Neuronal stem cell (in vitro differentiated cells): ENCODE data around the gene ZNF302.

ENCODE experiments used
- DNase-seq: peaks from one replicate; pipeline ENCODE4 v3.0.0-alpha.2; 2013; ENCODE audit warnings: low spot score
- H2AFZ ChIP-seq: one replicate; pipeline ENCODE4 v1.6.1; 2013; ENCODE audit warnings: mild to moderate bottlenecking, low read length, inconsistent platforms
- H2AK5ac ChIP-seq: 2 replicates; pipeline ENCODE4 v1.6.1; 2013; ENCODE audit warnings: low read depth, mild to moderate bottlenecking, inconsistent platforms, low read length, moderate library complexity, mixed read lengths
- H2BK120ac ChIP-seq: 2 replicates; pipeline ENCODE4 v1.6.1; 2013; ENCODE audit warnings: low read depth, mild to moderate bottlenecking, inconsistent platforms, low read length, moderate library complexity, mixed read lengths
- H2BK12ac ChIP-seq: one replicate; pipeline ENCODE4 v1.6.1; 2013; ENCODE audit warnings: low read length, inconsistent platforms
- H2BK15ac ChIP-seq: 2 replicates; pipeline ENCODE4 v1.6.1; 2013; ENCODE audit warnings: mild to moderate bottlenecking, low read length, inconsistent platforms, mixed read lengths
- H2BK5ac ChIP-seq: one replicate; pipeline ENCODE4 v1.6.1; 2013; ENCODE audit warnings: inconsistent platforms, mild to moderate bottlenecking, low read length, moderate library complexity
- H3K14ac ChIP-seq: one replicate; pipeline ENCODE4 v1.6.1; 2013; ENCODE audit warnings: low read length, inconsistent platforms
- H3K18ac ChIP-seq: 2 replicates; pipeline ENCODE4 v1.6.1; 2013; ENCODE audit warnings: low read length, inconsistent platforms
- H3K23ac ChIP-seq: 2 replicates; pipeline ENCODE4 v1.6.1; 2013; ENCODE audit warnings: low read depth, mild to moderate bottlenecking, mixed read lengths, low read length, inconsistent platforms; ENCODE audit not compliant: poor library complexity
- H3K27ac ChIP-seq: replicated peaks from 3 replicates; pipeline ENCODE4 v1.5.1; 2013; ENCODE audit warnings: low read length, inconsistent platforms
- H3K27me3 ChIP-seq, 3 experiments: 2 replicates each; pipeline ENCODE4 v1.6.1; 2013; ENCODE audit warnings: low read length in 3 of 3, mild to moderate bottlenecking in 2 of 3, inconsistent platforms in 1 of 3, low read depth in 1 of 3, mixed read lengths in 1 of 3, moderate library complexity in 1 of 3; ENCODE audit not compliant: control insufficient read depth in 3 of 3, insufficient read depth in 3 of 3
- H3K36me3 ChIP-seq, 2 donors: replicated peaks in 1 of 2; 2 replicates each; pipeline ENCODE4 v1.6.1; 2013; ENCODE audit warnings: low read length in 2 of 2; ENCODE audit not compliant: control insufficient read depth in 2 of 2, insufficient read depth in 2 of 2
- H3K4ac ChIP-seq: 2 replicates; pipeline ENCODE4 v1.6.1; 2013; ENCODE audit warnings: inconsistent platforms, mild to moderate bottlenecking, low read length, moderate library complexity
- H3K4me1 ChIP-seq, 2 donors: 1 replicate in 1 of 2; 2 replicates in 1 of 2; pipeline ENCODE4 v1.6.1; 2013; ENCODE audit warnings: low read length in 2 of 2, low read depth in 1 of 2; ENCODE audit not compliant: control insufficient read depth in 2 of 2, insufficient read depth in 1 of 2
- H3K4me2 ChIP-seq: one replicate; pipeline ENCODE4 v1.6.1; 2013; ENCODE audit warnings: mild to moderate bottlenecking, low read length, inconsistent platforms; ENCODE audit not compliant: insufficient read depth, poor library complexity, severe bottlenecking
- H3K4me3 ChIP-seq, 2 donors: 2 replicates each; pipeline ENCODE4 v1.5.1; 2013; ENCODE audit warnings: low read length in 2 of 2, mild to moderate bottlenecking in 2 of 2, inconsistent platforms in 1 of 2, moderate library complexity in 1 of 2
- H3K79me1 ChIP-seq: one replicate; pipeline ENCODE4 v1.6.1; 2013; ENCODE audit warnings: low read depth, mild to moderate bottlenecking, inconsistent platforms, low read length, moderate library complexity
- H3K9ac ChIP-seq: one replicate; pipeline ENCODE4 v1.6.1; 2013; ENCODE audit warnings: mild to moderate bottlenecking, low read depth, low read length, inconsistent platforms; ENCODE audit not compliant: poor library complexity
- H3K9me3 ChIP-seq, 2 donors: replicated peaks in 1 of 2; 2 replicates each; pipeline versions ENCODE3 to v1.6.1; 2013; ENCODE audit warnings: low read length in 2 of 2, mild to moderate bottlenecking in 2 of 2, inconsistent platforms in 1 of 2, low read depth in 1 of 2, mixed read lengths in 1 of 2, moderate library complexity in 1 of 2; ENCODE audit not compliant: control insufficient read depth in 2 of 2, insufficient read depth in 1 of 2
- H4K8ac ChIP-seq: one replicate; pipeline ENCODE4 v1.6.1; 2013; ENCODE audit warnings: low read depth, mild to moderate bottlenecking, inconsistent platforms, low read length, moderate library complexity
- H4K91ac ChIP-seq: one replicate; pipeline ENCODE4 v1.6.1; 2013; ENCODE audit warnings: low read length, low read depth, mild to moderate bottlenecking, inconsistent platforms; ENCODE audit not compliant: poor library complexity
- WGBS, 2 donors: extraction: QIAGEN DNeasy Blood & Tissue Kit; methylation state at CpG; one replicate each; pipeline ENCODE4 v1.1.7; 2013; ENCODE audit warnings: missing lambda C conversion rate in 2 of 2, mixed read lengths in 1 of 2; ENCODE audit not compliant: insufficient read length in 2 of 2, insufficient replicate concordance in 1 of 2; ENCODE audit errors: extremely low coverage in 2 of 2; 5-methylcytosine and 5-hydroxymethylcytosine counted together

ZNF302 gene

GRCh38 chr19:34711890-34712289, 34.4 kb downstream of the ZNF302 start:
- Histone ChIP-seq H2BK12ac (no peak overlapping the region), H2BK5ac (no peak overlapping the region), H3K4me3 (no peak overlapping the region), H3K27ac (no peak overlapping the region), H3K4me1 (no peaks in the 10 kb centered on the region), H2AK5ac (no peak overlapping the region), H3K9ac (no peak overlapping the region), H4K91ac (no peak overlapping the region), H3K14ac (no peak overlapping the region), H3K9me3 (peaks cover 9 to 27% of the 10 kb centered on the region in 2 donors), H2BK15ac (no peak overlapping the region), H4K8ac (no peak overlapping the region), H3K4ac (no peak overlapping the region), H3K18ac (no peak overlapping the region), H3K79me1 (no peaks in the 10 kb centered on the region), H3K27me3 (peaks cover 0 to 1% (median 0%) of the 10 kb centered on the region in 3 experiments), H3K36me3 (no peaks in the 10 kb centered on the region), H3K4me2 (no peak overlapping the region), H2AFZ (no peak overlapping the region), H2BK120ac (no peak overlapping the region), H3K23ac (no peak overlapping the region)
- no peak for DNase-seq
- WGBS, 2 donors = no CpG with 5 or more reads among the region's 6 CpGs

GRCh38 chr19:34712395-34713261, 35.1 kb downstream of the ZNF302 start:
- no peak overlapping the region for H3K27ac ChIP-seq
- WGBS, 2 donors = no CpG with 5 or more reads among the region's 11 CpGs
- H3K4ac ChIP-seq = no peak overlapping the region
- H3K9me3 ChIP-seq = peaks cover 9 to 27% of the 10 kb centered on the region in 2 donors
- no peak overlapping the region for H2BK120ac ChIP-seq
- no peak overlapping the region for H2AK5ac ChIP-seq
- H2BK15ac ChIP-seq = no peak overlapping the region
- peaks cover 0 to 1% (median 0%) of the 10 kb centered on the region in 3 experiments for H3K27me3 ChIP-seq
- no peak overlapping the region for H3K9ac ChIP-seq
- H2AFZ ChIP-seq = no peak overlapping the region
- no peaks in the 10 kb centered on the region for H3K79me1 ChIP-seq
- H3K4me1 ChIP-seq = no peaks in the 10 kb centered on the region
- no peak overlapping the region for H3K14ac ChIP-seq
- H3K4me3 ChIP-seq = no peak overlapping the region
- H3K36me3 ChIP-seq = no peaks in the 10 kb centered on the region
- no peak overlapping the region for H2BK5ac ChIP-seq
- H2BK12ac ChIP-seq = no peak overlapping the region
- no peak overlapping the region for H3K18ac ChIP-seq
- H4K91ac ChIP-seq = no peak overlapping the region
- H3K4me2 ChIP-seq = no peak overlapping the region
- no peak overlapping the region for H3K23ac ChIP-seq
- no peak overlapping the region for H4K8ac ChIP-seq
- peak; percentile 61 for DNase-seq

GRCh38 chr19:34713262-34713637, 35.8 kb downstream of the ZNF302 start:
- Histone ChIP-seq H3K9me3 (peaks cover 9 to 25% of the 10 kb centered on the region in 2 donors), H3K36me3 (no peaks in the 10 kb centered on the region), H3K14ac (no peak overlapping the region), H3K79me1 (no peaks in the 10 kb centered on the region), H3K4me3 (no peak overlapping the region), H2AFZ (no peak overlapping the region), H2BK12ac (no peak overlapping the region), H3K9ac (no peak overlapping the region), H2BK5ac (no peak overlapping the region), H3K27me3 (peaks cover 0 to 1% (median 0%) of the 10 kb centered on the region in 3 experiments), H4K8ac (no peak overlapping the region), H4K91ac (no peak overlapping the region), H3K4me1 (no peaks in the 10 kb centered on the region), H3K4me2 (no peak overlapping the region), H3K18ac (no peak overlapping the region), H3K23ac (no peak overlapping the region), H2AK5ac (no peak overlapping the region), H3K27ac (no peak overlapping the region), H3K4ac (no peak overlapping the region), H2BK15ac (no peak overlapping the region), H2BK120ac (no peak overlapping the region)
- DNase-seq = no peak
- WGBS, 2 donors = no CpG with 5 or more reads among the region's 2 CpGs

GRCh38 chr19:34715357-34715756, 37.9 kb downstream of the ZNF302 start:
- Histone ChIP-seq H4K8ac (no peak overlapping the region), H3K27me3 (peaks cover 0 to 1% (median 0%) of the 10 kb centered on the region in 3 experiments), H2AFZ (no peak overlapping the region), H3K4me3 (no peak overlapping the region), H4K91ac (no peak overlapping the region), H3K4ac (no peak overlapping the region), H2BK15ac (no peak overlapping the region), H3K79me1 (no peaks in the 10 kb centered on the region), H3K27ac (no peak overlapping the region), H3K9me3 (peaks cover 9 to 23% of the 10 kb centered on the region in 2 donors), H2BK5ac (no peak overlapping the region), H3K18ac (no peak overlapping the region), H2BK12ac (no peak overlapping the region), H2AK5ac (no peak overlapping the region), H2BK120ac (no peak overlapping the region), H3K23ac (no peak overlapping the region), H3K4me1 (no peaks in the 10 kb centered on the region), H3K4me2 (no peak overlapping the region), H3K14ac (no peak overlapping the region), H3K36me3 (no peaks in the 10 kb centered on the region), H3K9ac (no peak overlapping the region)
- no peak for DNase-seq
